Peyer's patch (tissue), 4 donors: Measurements from ENCODE around the gene ACAA2. TPM values are rescaled to one million over a fixed set of nuclear protein-coding genes. Genes with fewer than 3 reads are reported as not detected.

Experiments
- DNase-seq, 3 donors: peaks; one replicate each; pipeline ENCODE4 v3.0.0-alpha.2; 2017 to 2019
- H3K27ac ChIP-seq, 4 donors: fragments of 200-600 bp; sonication (generic); one replicate each; pipeline ENCODE4 v1.5.1; 2016 to 2019
- H3K27me3 ChIP-seq, 2 donors: fragments of 200-600 bp; sonication (generic); one replicate each; pipeline ENCODE4 v1.5.1; 2019
- H3K36me3 ChIP-seq, 3 donors: fragments of 200-600 bp; sonication (generic); one replicate each; pipeline ENCODE4 v1.5.1; 2016 to 2019
- H3K4me1 ChIP-seq, 4 donors: fragments of 200-600 bp; sonication (generic); one replicate each; pipeline ENCODE4 v1.5.1; 2016 to 2019
- H3K4me3 ChIP-seq, 4 donors: fragments of 200-600 bp; sonication (generic); 1 replicate in 3 of 4; 2 replicates in 1 of 4; pipeline ENCODE4 v1.5.1; 2016 to 2019; ENCODE audit warnings: mild to moderate bottlenecking in 1 of 4
- H3K9me3 ChIP-seq, 4 donors: fragments of 200-600 bp; sonication (generic); one replicate each; pipeline ENCODE4 v1.5.1; 2016 to 2019; ENCODE audit warnings: mild to moderate bottlenecking in 1 of 4
- CTCF ChIP-seq, 6 experiments: fragments of 450-650 bp in 4 of 6; fragments of 200-600 bp in 2 of 6; sonication (generic) in 1 of 6; IDR thresholded peaks; one replicate each; pipeline ENCODE4 v1.5.1; 2017 to 2019; ENCODE audit warnings: antibody characterized with exemption in 6 of 6, mild to moderate bottlenecking in 3 of 6, moderate library complexity in 1 of 6
- POLR2A ChIP-seq, 2 donors: fragments of 450-650 bp; IDR thresholded peaks; one replicate each; pipeline ENCODE4 v1.5.1; 2017; ENCODE audit warnings: antibody characterized with exemption in 2 of 2, mild to moderate bottlenecking in 2 of 2, moderate library complexity in 2 of 2
- total RNA-seq, 4 donors: library from RNA; depleted of rRNA; stranded (reverse); fragments of >200 nt; gene quantifications; one replicate each; pipeline ENCODE4 v1.1.0, GENCODE V29; 2016

The ACAA2 gene
- total RNA-seq, 4 donors from 2014 or later, result 97.4 to 257 (median 143) TPM

- Histone ChIP-seq H3K4me3 (no peak overlapping the region), H3K9me3 (no peaks in the 10 kb centered on the region), H3K36me3 (peaks cover 0 to 21% (median 2%) of the 10 kb centered on the region in 3 donors), H3K27ac (peak overlapping the region in 3 of 4 donors; percentile 23 to 78 (median 75)), H3K4me1 (peaks cover 0 to 11% (median 0%) of the 10 kb centered on the region in 4 donors), H3K27me3 (no peaks in the 10 kb centered on the region)
- DNase-seq, result no peak
- TF ChIP-seq POLR2A (IDR thresholded peaks at IDR 0.05), result no peak
Observed at GRCh38 chr18:49833814-49834213, 20.5 kb upstream of the ACAA2 start.

GRCh38 chr18:49832221-49832647 is 18.9 kb upstream of the ACAA2 start:
- peaks cover 0 to 10% (median 0%) of the 10 kb centered on the region in 4 donors for H3K4me1 ChIP-seq
- H3K9me3 ChIP-seq, result no peaks in the 10 kb centered on the region
- no peaks in the 10 kb centered on the region for H3K27me3 ChIP-seq
- H3K4me3 ChIP-seq, result no peak overlapping the region
- no peak for DNase-seq
- peaks cover 0 to 9% (median 2%) of the 10 kb centered on the region in 3 donors for H3K36me3 ChIP-seq
- H3K27ac ChIP-seq, result peak overlapping the region in 2 of 4 donors; percentile 50 to 75
- TF ChIP-seq CTCF (IDR thresholded peaks at IDR 0.05) (no peak), POLR2A (IDR thresholded peaks at IDR 0.05) (no peak)

GRCh38 chr18:49827996-49828395 is 14.7 kb upstream of the ACAA2 start:
- no peak overlapping the region for H3K4me3 ChIP-seq
- no peaks in the 10 kb centered on the region for H3K4me1 ChIP-seq
- no peaks in the 10 kb centered on the region for H3K9me3 ChIP-seq
- H3K27ac ChIP-seq, result no peak overlapping the region
- peaks cover 0 to 25% (median 0%) of the 10 kb centered on the region in 3 donors for H3K36me3 ChIP-seq
- TF ChIP-seq CTCF (IDR thresholded peaks at IDR 0.05), result no peak
- no peak for TF ChIP-seq POLR2A (IDR thresholded peaks at IDR 0.05)
- no peaks in the 10 kb centered on the region for H3K27me3 ChIP-seq
- no peak for DNase-seq

- Histone ChIP-seq H3K27ac (peak overlapping the region in 2 of 4 donors; percentile 25 to 57), H3K27me3 (no peaks in the 10 kb centered on the region), H3K4me1 (peaks cover 0 to 30% (median 4%) of the 10 kb centered on the region in 4 donors), H3K9me3 (no peaks in the 10 kb centered on the region), H3K36me3 (peaks cover 0 to 8% (median 0%) of the 10 kb centered on the region in 3 donors), H3K4me3 (no peak overlapping the region)
- DNase-seq, result peak in 2 of 3 donors; percentile 38 to 61
- TF ChIP-seq CTCF (IDR thresholded peaks at IDR 0.05) (no peak), POLR2A (IDR thresholded peaks at IDR 0.05) (no peak)
Observed at GRCh38 chr18:49819823-49820671, 6.7 kb upstream of the ACAA2 start.

GRCh38 chr18:49819071-49819662 is 5.8 kb upstream of the ACAA2 start:
- peaks cover 0 to 30% (median 7%) of the 10 kb centered on the region in 4 donors for H3K4me1 ChIP-seq
- H3K4me3 ChIP-seq, result no peak overlapping the region
- DNase-seq, result peak in 1 of 3 donors; percentile 64
- no peaks in the 10 kb centered on the region for H3K9me3 ChIP-seq
- peak overlapping the region in 1 of 4 donors; percentile 57 for H3K27ac ChIP-seq
- peaks cover 0 to under 1% (median 0%) of the 10 kb centered on the region in 3 donors for H3K36me3 ChIP-seq
- H3K27me3 ChIP-seq, result no peaks in the 10 kb centered on the region
- no peak for TF ChIP-seq POLR2A (IDR thresholded peaks at IDR 0.05)
- TF ChIP-seq CTCF (IDR thresholded peaks at IDR 0.05), result no peak

- Histone ChIP-seq H3K9me3 (no peaks in the 10 kb centered on the region), H3K36me3 (no peaks in the 10 kb centered on the region), H3K4me3 (no peak overlapping the region), H3K27ac (peak overlapping the region in 1 of 4 donors; percentile 16), H3K27me3 (no peaks in the 10 kb centered on the region), H3K4me1 (peaks cover 0 to 30% (median 7%) of the 10 kb centered on the region in 4 donors)
- no peak for DNase-seq
- no peak for TF ChIP-seq CTCF (IDR thresholded peaks at IDR 0.05)
- TF ChIP-seq POLR2A (IDR thresholded peaks at IDR 0.05), result no peak
Observed at GRCh38 chr18:49817947-49818346, 4.6 kb upstream of the ACAA2 start.
